HG03558 (cell line): ENCODE results near the gene THTPA.
"Not testable (repeated sequence)": the region's sequence is repeated elsewhere in the genome, so short reads cannot be mapped to it uniquely, and the experiment has no call there.

ENCODE experiments used
- ATAC-seq: cut with Tn5 transposase; IDR thresholded peaks from one replicate; pipeline ENCODE4 v1.9.1; 2021; ENCODE audit warnings: moderate number of reproducible peaks; ENCODE audit not compliant: unreplicated experiment; ENCODE audit errors: extremely low read depth

The THTPA gene

GRCh38 chr14:23608454-23608853, 52.4 kb downstream of the THTPA start:
- ATAC-seq = no peak

GRCh38 chr14:23609001-23609400, 52.9 kb downstream of the THTPA start:
- ATAC-seq = no peak

- ATAC-seq = not testable (repeated sequence)
These were observed 53.5 kb downstream of the THTPA start for GRCh38 chr14:23609411-23610089.
